Stimulated activated CD8-positive, alpha-beta memory T cell treated with anti-CD3 and anti-CD28 coated beads, Interleukin-15, amount 100 ng/mL, for 4 hours (primary cell): ENCODE results near the gene ADCY2.

Experiments used
- DNase-seq, 2 donors: peaks; one replicate each; pipeline ENCODE4 v3.0.0-alpha.2; 2020; ENCODE audit warnings: low read depth in 2 of 2

The ADCY2 gene

DNA sequence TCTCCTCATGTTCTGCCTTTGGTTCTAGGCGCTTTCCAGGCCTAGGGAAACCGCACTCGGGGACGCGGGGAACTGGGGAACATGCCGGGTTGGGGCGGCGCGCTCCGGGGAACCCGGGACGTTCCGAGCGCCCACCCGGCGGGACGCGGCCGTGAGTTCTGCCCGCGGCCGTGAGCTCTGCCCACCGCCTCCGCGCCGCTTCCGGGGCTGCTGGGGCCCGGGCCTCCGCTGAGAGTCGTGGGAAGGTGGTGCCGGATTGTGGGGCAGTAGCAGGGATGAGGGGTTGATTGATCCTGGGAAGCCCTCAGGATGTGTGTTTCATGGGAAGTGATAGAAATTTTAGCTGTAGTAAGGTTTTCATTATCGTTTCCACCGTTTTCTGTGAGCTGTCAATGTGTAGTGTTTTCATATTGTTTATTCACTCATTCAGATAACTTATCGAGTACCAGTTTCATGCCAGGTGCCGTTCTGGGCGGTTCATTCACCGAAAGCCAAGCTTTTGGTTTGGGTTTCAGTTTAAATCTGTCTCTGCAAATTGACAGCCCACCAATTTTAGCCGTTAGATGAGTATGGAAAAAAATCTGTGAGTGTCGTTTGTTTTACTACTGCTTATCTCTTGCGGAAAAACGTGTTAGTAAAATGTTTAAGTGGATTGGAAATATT, 473.7 kb downstream of the ADCY2 start:
- DNase-seq = no peak

DNA sequence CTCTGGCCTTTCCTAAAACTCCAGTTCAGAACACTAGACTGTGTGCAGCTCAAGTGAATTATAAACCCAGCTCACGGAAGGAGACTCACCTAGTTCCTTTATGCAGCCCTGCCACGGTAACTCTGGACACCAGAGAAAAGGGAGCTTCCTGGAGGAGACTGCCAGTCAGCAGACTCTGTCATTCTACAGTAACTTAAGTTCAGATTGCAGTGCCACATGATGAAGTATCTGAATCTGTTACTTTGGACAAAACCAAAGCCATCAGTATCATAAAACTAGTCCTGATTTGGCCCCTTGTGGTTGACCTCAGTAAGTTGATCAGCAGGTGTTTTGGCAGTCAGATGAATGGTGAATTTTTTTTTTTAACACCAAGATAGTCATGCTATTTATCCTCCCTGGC, 475.7 kb downstream of the ADCY2 start:
- no peak for DNase-seq

DNA sequence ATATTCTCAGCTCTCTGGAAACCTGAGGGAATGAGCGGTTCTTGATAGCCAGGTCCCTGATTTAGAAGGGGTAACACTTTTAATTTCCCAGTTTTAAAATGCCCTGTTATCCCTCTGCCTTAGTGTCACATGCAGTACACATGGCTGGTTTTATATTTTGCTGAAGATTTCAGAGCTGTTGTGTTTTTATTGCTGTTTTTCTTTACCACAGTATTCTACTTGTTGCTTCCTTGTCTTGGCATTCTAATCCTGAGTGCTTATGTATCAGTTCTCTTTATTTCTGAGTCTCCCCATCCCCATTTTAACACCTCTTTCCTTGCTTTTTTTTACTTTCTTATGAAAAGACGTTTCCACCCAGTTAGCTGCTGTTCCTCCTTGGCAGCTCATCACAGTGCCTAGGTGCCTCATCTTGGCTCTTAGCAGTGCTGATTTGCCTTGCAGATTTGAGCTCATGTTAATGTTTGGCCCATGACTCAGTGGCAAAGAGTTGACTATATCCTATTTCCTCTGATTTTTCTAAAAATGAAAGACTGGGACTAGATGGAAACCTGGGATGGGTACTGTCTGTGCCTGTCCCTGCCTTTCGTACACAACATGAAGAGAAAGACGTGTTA, 476.7 kb downstream of the ADCY2 start:
- DNase-seq = no peak

DNA sequence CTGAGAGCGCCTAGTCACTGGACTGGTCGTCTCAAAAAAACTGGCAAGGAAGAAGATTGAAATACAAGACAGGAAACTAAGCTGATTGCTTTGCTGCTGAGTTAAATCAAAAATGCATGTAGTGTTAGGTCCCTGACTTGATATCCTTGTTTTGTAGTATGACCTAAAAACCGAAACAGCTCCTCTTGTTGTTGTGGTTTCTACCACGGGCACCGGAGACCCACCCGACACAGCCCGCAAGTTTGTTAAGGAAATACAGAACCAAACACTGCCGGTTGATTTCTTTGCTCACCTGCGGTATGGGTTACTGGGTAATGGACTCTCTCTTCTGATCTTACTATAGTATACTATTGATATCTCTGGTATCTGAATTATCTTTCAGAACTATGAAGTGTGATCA, 477.3 kb downstream of the ADCY2 start:
- DNase-seq = no peak

DNA sequence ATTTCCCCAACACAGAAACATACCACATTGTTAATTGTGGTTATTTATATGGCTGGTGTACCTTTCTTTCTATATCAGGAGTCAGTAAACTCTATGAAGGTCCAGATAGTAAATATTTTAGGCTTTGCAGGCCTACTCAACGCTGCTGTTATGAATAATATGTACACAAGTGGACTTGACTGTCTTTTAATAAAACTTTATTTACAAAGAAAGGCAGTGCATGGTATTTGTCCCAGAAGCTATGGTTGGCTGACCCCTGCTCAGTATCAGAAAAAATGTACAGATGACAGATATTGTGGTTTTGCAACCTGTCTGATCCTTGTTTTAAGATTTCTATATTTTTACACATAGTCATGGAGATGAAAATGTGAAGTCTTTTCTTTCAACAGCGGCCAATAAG, 478.7 kb downstream of the ADCY2 start:
- no peak for DNase-seq

DNA sequence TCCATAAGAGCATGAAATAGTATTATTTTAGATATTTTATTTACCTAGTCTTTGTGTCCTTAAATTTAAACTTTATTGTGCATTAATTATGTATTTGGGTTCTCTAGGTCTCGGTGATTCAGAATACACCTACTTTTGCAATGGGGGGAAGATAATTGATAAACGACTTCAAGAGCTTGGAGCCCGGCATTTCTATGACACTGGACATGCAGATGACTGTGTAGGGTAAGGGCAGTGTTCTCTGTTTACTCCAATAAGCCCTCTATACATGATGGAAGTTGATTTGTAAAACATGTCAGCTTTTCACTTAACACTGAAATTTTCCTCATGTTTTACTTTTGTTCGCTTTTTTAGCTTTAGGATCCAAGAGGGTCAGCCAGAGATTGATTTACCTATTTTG, 479.2 kb downstream of the ADCY2 start:
- no peak for DNase-seq

DNA sequence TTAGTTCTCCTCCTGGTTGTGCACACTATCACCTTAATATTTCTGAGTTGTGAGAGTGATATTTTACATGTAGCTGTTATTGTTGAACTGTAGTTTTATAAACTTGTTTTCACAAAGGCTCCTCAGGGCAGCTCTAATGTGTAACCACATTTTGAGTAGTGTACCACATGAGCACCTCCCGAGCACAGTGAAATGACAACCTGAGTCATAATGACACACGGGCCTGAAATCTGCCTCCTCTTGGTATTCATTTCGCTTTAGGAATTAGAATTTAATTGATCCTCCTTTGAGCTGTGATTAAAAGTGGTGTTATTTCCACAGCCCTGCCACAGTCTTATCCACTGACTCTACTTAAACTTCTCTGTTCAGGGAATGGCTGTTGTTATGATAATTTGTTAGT, 480.9 kb downstream of the ADCY2 start:
- no peak for DNase-seq

DNA sequence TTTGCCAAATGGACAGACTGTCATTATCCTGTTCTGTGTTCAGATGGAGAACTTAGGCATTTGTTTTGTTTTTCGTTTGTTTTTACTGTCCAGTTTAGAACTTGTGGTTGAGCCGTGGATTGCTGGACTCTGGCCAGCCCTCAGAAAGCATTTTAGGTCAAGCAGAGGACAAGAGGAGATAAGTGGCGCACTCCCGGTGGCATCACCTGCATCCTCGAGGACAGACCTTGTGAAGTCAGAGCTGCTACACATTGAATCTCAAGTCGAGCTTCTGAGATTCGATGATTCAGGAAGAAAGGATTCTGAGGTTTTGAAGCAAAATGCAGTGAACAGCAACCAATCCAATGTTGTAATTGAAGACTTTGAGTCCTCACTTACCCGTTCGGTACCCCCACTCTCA, 481.9 kb downstream of the ADCY2 start:
- DNase-seq = no peak

DNA sequence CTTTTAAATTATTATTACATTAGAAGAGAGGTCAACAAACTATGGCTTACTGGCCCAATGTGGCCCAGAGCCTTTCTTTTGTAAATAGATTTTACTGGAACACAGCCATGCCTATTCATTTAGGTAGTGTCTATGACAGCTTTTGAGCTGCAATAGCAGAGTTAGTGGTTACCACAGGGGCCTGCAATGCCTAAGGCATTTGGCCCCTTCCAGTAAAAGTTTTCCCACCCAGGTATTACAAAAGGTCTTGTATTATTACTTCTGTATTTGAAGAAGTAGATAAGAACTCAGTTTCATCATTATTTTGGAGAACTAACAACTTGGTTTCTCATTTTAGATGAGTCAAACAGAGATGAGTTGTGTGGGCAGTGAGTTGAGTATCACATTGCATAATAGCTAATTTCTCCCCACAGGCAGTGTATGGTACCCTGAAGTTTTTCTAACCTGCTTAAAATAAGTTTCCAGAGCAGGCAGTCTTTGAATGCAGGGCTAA, 482.5 kb downstream of the ADCY2 start:
- DNase-seq = no peak
